Kidney (tissue), 14 donors: Measurements from ENCODE around the gene ATG10. TPM values are rescaled to one million over a fixed set of nuclear protein-coding genes. Genes with fewer than 3 reads are reported as not detected.

Experiments
- DNase-seq, 5 donors: peaks; one replicate each; pipeline ENCODE4 v3.0.0-alpha.2; 2013 to 2020
- FAIRE-seq: peaks from 2 replicates; lab custom pipeline; 2012; peaks lifted over from hg19 to GRCh38; lab: Jason Lieb, UNC
- H3K27ac ChIP-seq, 2 donors: one replicate each; pipeline ENCODE4 v1.7.0; 2013; ENCODE audit warnings: low read depth in 2 of 2, low read length in 2 of 2, inconsistent platforms in 1 of 2
- H3K27me3 ChIP-seq: one replicate; pipeline ENCODE4 v1.7.1; 2013; ENCODE audit warnings: low read length, inconsistent platforms; ENCODE audit not compliant: control insufficient read depth, insufficient read depth
- H3K36me3 ChIP-seq, 3 donors: one replicate each; pipeline versions ENCODE4 v1.7.0 to v1.7.1; 2013; ENCODE audit warnings: low read length in 3 of 3, control low read depth in 1 of 3, inconsistent platforms in 1 of 3; ENCODE audit not compliant: insufficient read depth in 3 of 3, control insufficient read depth in 2 of 3
- H3K4me1 ChIP-seq, 3 donors: one replicate each; pipeline versions ENCODE4 v1.7.0 to v1.7.1; 2013; ENCODE audit warnings: low read length in 3 of 3, inconsistent platforms in 1 of 3, low read depth in 1 of 3; ENCODE audit not compliant: control insufficient read depth in 2 of 3, insufficient read depth in 2 of 3
- H3K4me3 ChIP-seq, 3 donors: one replicate each; pipeline versions ENCODE4 v1.7.0 to v1.8.1; 2013; ENCODE audit warnings: low read length in 3 of 3, control low read depth in 1 of 3, inconsistent platforms in 1 of 3
- H3K9ac ChIP-seq, 3 donors: one replicate each; pipeline versions ENCODE4 v1.7.0 to v1.7.1; 2013; ENCODE audit warnings: low read length in 3 of 3, control low read depth in 1 of 3, inconsistent platforms in 1 of 3
- H3K9me3 ChIP-seq, 3 donors: one replicate each; pipeline versions ENCODE4 v1.7.0 to v1.7.1; 2013; ENCODE audit warnings: low read length in 3 of 3, control low read depth in 1 of 3, inconsistent platforms in 1 of 3; ENCODE audit not compliant: control insufficient read depth in 2 of 3, insufficient read depth in 1 of 3
- intact Hi-C: fragments of 100-400 bp; cut with DNase I; formaldehyde crosslinking; loops from one replicate; pipeline ENCODE4 v1.11.1; 2022
- polyA plus RNA-seq: library from polyadenylated mRNA; stranded (reverse); fragments of 350-450 nt; fragmentation: Illumina TruSeq; extraction: RNeasy Lipid Tissue Mini Kit (QIAGEN cat#74804); gene quantifications from one replicate; pipeline ENCODE4 v1.2.3, GENCODE V29; 2014; ENCODE audit warnings: low read depth, low replicate concordance; ENCODE audit not compliant: insufficient read depth
- total RNA-seq: library from RNA; stranded (reverse); fragmentation: NEBNext Ultra II Directional; extraction: Animal tissue kit (Norgen Biotek cat#: 25700); gene quantifications from one replicate; pipeline ENCODE4 v1.2.1, GENCODE V29; 2021
- TF ChIP-seq, protein P1 (sequence below): IDR thresholded peaks from 3 replicates; pipeline ENCODE4 v1.5.1; 2012; ENCODE audit warnings: mild to moderate bottlenecking, moderate library complexity, borderline replicate concordance; ENCODE audit not compliant: insufficient read depth; ENCODE audit errors: extremely low read depth
- donor health status: control.
- donor health status: control.
- donor health status: control.
- donor health status: control.
- donor health status: control.
- donor health status: DM: yes; HTN: yes; CAD: no.
- donor health status: Normal renal cell carcinoma (clear cell type).

Gene ATG10
- total and polyA plus RNA-seq, 2 donors from 2014 or later: 8.6 to 8.7 TPM

- DNase-seq (no peak), FAIRE-seq (no peak)
- TF ChIP-seq, protein P1, sequence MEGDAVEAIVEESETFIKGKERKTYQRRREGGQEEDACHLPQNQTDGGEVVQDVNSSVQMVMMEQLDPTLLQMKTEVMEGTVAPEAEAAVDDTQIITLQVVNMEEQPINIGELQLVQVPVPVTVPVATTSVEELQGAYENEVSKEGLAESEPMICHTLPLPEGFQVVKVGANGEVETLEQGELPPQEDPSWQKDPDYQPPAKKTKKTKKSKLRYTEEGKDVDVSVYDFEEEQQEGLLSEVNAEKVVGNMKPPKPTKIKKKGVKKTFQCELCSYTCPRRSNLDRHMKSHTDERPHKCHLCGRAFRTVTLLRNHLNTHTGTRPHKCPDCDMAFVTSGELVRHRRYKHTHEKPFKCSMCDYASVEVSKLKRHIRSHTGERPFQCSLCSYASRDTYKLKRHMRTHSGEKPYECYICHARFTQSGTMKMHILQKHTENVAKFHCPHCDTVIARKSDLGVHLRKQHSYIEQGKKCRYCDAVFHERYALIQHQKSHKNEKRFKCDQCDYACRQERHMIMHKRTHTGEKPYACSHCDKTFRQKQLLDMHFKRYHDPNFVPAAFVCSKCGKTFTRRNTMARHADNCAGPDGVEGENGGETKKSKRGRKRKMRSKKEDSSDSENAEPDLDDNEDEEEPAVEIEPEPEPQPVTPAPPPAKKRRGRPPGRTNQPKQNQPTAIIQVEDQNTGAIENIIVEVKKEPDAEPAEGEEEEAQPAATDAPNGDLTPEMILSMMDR: no peak
- H3K4me1 ChIP-seq: peaks cover 0 to 11% (median 3%) of the 10 kb centered on the region in 3 donors
- H3K9me3 ChIP-seq: no peaks in the 10 kb centered on the region
- no peaks in the 10 kb centered on the region for H3K36me3 ChIP-seq
- intact Hi-C loops: no loop called here
- H3K27me3 ChIP-seq: no peaks in the 10 kb centered on the region
- H3K27ac ChIP-seq: no peak overlapping the region
- no peak overlapping the region for H3K9ac ChIP-seq
- H3K4me3 ChIP-seq: no peak overlapping the region
These were observed 179.4 kb downstream of the ATG10 start for GRCh38 chr5:82151204-82151603.

DNA sequence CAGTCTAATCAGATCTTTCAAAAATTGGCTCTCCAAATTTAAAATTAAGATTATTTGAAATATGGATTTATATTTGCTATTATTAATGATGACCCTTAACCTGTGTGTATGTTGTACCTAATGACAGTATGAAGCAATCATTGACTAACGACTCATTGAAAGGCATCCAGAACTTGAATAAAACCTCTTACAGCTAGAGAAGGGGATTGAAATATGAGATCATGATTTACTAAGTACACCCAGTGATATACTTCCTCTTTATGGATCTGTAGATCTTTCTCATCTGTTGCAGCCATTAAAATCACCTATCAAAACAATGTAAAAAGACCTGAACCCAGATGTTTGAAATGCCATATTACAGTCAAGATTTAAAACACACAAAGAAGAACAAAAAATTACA lies 179.8 kb downstream of the ATG10 start:
- Histone ChIP-seq H3K36me3 (no peaks in the 10 kb centered on the region), H3K27me3 (no peaks in the 10 kb centered on the region), H3K4me1 (peaks cover 0 to 11% (median 3%) of the 10 kb centered on the region in 3 donors), H3K9ac (no peak overlapping the region), H3K27ac (no peak overlapping the region), H3K9me3 (no peaks in the 10 kb centered on the region), H3K4me3 (no peak overlapping the region)
- DNase-seq (no peak), FAIRE-seq (no peak)
- intact Hi-C loops: no loop called here
- TF ChIP-seq, protein P1: no peak

DNA sequence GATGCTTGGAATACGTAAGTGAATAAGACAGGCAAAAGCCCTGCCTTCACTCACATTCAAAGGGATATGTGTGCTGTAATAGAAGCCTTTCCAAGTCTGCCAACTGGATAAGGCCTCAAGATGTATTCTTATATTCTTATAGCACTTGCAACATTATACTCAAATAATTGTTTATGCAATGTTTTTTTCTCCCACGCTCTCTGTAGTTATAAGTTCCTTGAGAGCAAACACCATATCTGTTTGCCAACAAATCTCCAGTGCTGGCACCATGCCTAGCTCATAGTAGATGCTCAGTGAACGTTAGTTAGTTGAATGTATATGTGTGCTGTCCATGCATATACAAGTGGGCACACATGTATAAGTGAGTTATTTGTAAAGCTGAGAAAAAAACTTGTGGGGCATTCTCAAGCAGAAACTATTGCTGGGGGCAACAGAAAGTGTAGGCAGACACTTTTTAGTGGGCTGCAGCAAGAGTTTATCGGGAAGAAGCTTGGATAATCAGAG lies 181.2 kb downstream of the ATG10 start:
- H3K27ac ChIP-seq: no peak overlapping the region
- DNase-seq: no peak
- H3K27me3 ChIP-seq: no peaks in the 10 kb centered on the region
- FAIRE-seq: no peak
- peaks cover 0 to 11% (median 3%) of the 10 kb centered on the region in 3 donors for H3K4me1 ChIP-seq
- intact Hi-C loops: no loop called here
- H3K9ac ChIP-seq: no peak overlapping the region
- H3K9me3 ChIP-seq: no peaks in the 10 kb centered on the region
- no peaks in the 10 kb centered on the region for H3K36me3 ChIP-seq
- no peak overlapping the region for H3K4me3 ChIP-seq
- TF ChIP-seq, protein P1: no peak

- intact Hi-C loops: no loop called here
- TF ChIP-seq, protein P1: no peak
- no peaks in the 10 kb centered on the region for H3K9me3 ChIP-seq
- H3K9ac ChIP-seq: no peak overlapping the region
- DNase-seq: no peak
- peaks cover 0 to 3% (median 1%) of the 10 kb centered on the region in 3 donors for H3K4me1 ChIP-seq
- H3K27ac ChIP-seq: no peak overlapping the region
- no peaks in the 10 kb centered on the region for H3K27me3 ChIP-seq
- no peak for FAIRE-seq
- H3K4me3 ChIP-seq: no peak overlapping the region
- no peaks in the 10 kb centered on the region for H3K36me3 ChIP-seq
These were observed 183.0 kb downstream of the ATG10 start for GRCh38 chr5:82154776-82155175.
